Sigmoid colon (tissue), 7 donors: ENCODE results near the gene RANGRF. TPM values are rescaled to one million over a fixed set of nuclear protein-coding genes. Genes with fewer than 3 reads are reported as not detected.
"Not testable (repeated sequence)": the region's sequence is repeated elsewhere in the genome, so short reads cannot be mapped to it uniquely, and the experiment has no call there.

Source experiments
- DNase-seq: peaks from one replicate; pipeline ENCODE4 v3.0.0-alpha.2; 2019
- H3K27ac ChIP-seq, 4 donors: fragments of 200-600 bp; sonication (generic); one replicate each; pipeline ENCODE4 v1.5.1; 2016 to 2019; ENCODE audit warnings: mild to moderate bottlenecking in 1 of 4
- H3K27me3 ChIP-seq, 3 donors: fragments of 200-600 bp; sonication (generic); one replicate each; pipeline ENCODE4 v1.5.1; 2019; ENCODE audit warnings: mild to moderate bottlenecking in 1 of 3
- H3K36me3 ChIP-seq, 4 donors: fragments of 200-600 bp; sonication (generic); one replicate each; pipeline ENCODE4 v1.5.1; 2016 to 2019
- H3K4me1 ChIP-seq, 4 donors: fragments of 200-600 bp; sonication (generic); one replicate each; pipeline ENCODE4 v1.5.1; 2017 to 2019
- H3K4me3 ChIP-seq, 4 donors: fragments of 200-600 bp; sonication (generic); one replicate each; pipeline ENCODE4 v1.5.1; 2017 to 2019; ENCODE audit warnings: mild to moderate bottlenecking in 2 of 4, moderate library complexity in 1 of 4
- H3K9me3 ChIP-seq, 4 donors: fragments of 200-600 bp in 3 of 4; sonication (generic) in 3 of 4; one replicate each; pipeline versions ENCODE4 v1.5.1 to v1.6.1; 2013 to 2019
- EP300 ChIP-seq, 4 donors: sonication (generic); formaldehyde crosslinking; IDR thresholded peaks; one replicate each; pipeline ENCODE4 v1.6.1; 2017; ENCODE audit warnings: antibody characterized with exemption in 4 of 4
- POLR2A ChIP-seq, 2 donors: fragments of 450-650 bp; IDR thresholded peaks; one replicate each; pipeline ENCODE4 v1.6.1; 2016; ENCODE audit warnings: antibody characterized with exemption in 2 of 2, mild to moderate bottlenecking in 2 of 2, moderate library complexity in 2 of 2
- POLR2AphosphoS5 ChIP-seq, 4 donors: sonication (generic); formaldehyde crosslinking; IDR thresholded peaks; one replicate each; pipeline ENCODE4 v1.6.1; 2017; ENCODE audit warnings: antibody characterized with exemption in 4 of 4
- WGBS, 2 donors: extraction: QIAGEN DNeasy Blood & Tissue Kit; methylation state at CpG; one replicate each; pipeline ENCODE4 v1.1.7; 2013; 5-methylcytosine and 5-hydroxymethylcytosine counted together
- intact Hi-C: fragments of 100-400 bp; cut with DNase I; formaldehyde crosslinking; loops from one replicate; pipeline ENCODE4 v1.15.1; 2023
- polyA plus RNA-seq, 3 donors: library from polyadenylated mRNA; stranded (reverse); fragments of 200-250 nt; gene quantifications; one replicate each; pipeline ENCODE4 v1.2.3, GENCODE V29; 2013
- total RNA-seq, 4 donors: library from RNA; depleted of rRNA; stranded (reverse); fragments of >200 nt; gene quantifications; one replicate each; pipeline ENCODE4 v1.1.0, GENCODE V29; 2016
- TF ChIP-seq, protein P1 (sequence below), 4 experiments: fragments of 450-650 bp in 3 of 4; fragments of 200-600 bp in 1 of 4; IDR thresholded peaks; one replicate each; pipeline ENCODE4 v1.5.1; 2016 to 2019; ENCODE audit warnings: antibody characterized with exemption in 4 of 4, mild to moderate bottlenecking in 3 of 4, moderate library complexity in 2 of 4
- donor health status: healthy with polysubstance abuse.
- donor health status: Bipolar disorder and iron deficiency.
- donor health status: healthy.

The RANGRF gene
- total and polyA plus RNA-seq, 7 donors = 20.8 to 46.6 (median 27.5) TPM

- DNase-seq = no peak
- Histone ChIP-seq H3K36me3 (peaks cover 0 to 19% (median 5%) of the 10 kb centered on the region in 4 donors), H3K27ac (peak overlapping the region; percentile 95 to 98 (median 98)), H3K9me3 (no peaks in the 10 kb centered on the region), H3K4me3 (peak overlapping the region; percentile 60 to 66 (median 62)), H3K4me1 (peaks cover 0 to 34% (median 17%) of the 10 kb centered on the region in 4 donors), H3K27me3 (no peaks in the 10 kb centered on the region)
- intact Hi-C loops = loop anchor here (2.0 to 5.0 kb wide), 2 partner anchors 131 to 132 kb away; partner anchors contain the start of genes ALOXE3 and RPL26
- no peak for TF ChIP-seq POLR2A (IDR thresholded peaks at IDR 0.05)
- 14% methylated on average over 10 of the region's 10 CpGs for WGBS, 2 donors
Measured at GRCh38 chr17:8249621-8250500, 38.6 kb upstream of the RANGRF start.

GRCh38 chr17:8251411-8251810, 37.1 kb upstream of the RANGRF start:
- intact Hi-C loops = not testable (repeated sequence)

GRCh38 chr17:8253801-8254200, 34.7 kb upstream of the RANGRF start:
- no peaks in the 10 kb centered on the region for H3K9me3 ChIP-seq
- no peak overlapping the region for H3K4me3 ChIP-seq
- TF ChIP-seq, protein P1, sequence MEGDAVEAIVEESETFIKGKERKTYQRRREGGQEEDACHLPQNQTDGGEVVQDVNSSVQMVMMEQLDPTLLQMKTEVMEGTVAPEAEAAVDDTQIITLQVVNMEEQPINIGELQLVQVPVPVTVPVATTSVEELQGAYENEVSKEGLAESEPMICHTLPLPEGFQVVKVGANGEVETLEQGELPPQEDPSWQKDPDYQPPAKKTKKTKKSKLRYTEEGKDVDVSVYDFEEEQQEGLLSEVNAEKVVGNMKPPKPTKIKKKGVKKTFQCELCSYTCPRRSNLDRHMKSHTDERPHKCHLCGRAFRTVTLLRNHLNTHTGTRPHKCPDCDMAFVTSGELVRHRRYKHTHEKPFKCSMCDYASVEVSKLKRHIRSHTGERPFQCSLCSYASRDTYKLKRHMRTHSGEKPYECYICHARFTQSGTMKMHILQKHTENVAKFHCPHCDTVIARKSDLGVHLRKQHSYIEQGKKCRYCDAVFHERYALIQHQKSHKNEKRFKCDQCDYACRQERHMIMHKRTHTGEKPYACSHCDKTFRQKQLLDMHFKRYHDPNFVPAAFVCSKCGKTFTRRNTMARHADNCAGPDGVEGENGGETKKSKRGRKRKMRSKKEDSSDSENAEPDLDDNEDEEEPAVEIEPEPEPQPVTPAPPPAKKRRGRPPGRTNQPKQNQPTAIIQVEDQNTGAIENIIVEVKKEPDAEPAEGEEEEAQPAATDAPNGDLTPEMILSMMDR (IDR thresholded peaks at IDR 0.05) = no peak
- TF ChIP-seq POLR2AphosphoS5 (IDR thresholded peaks at IDR 0.05) (no peak), POLR2A (IDR thresholded peaks at IDR 0.05) (no peak), EP300 (IDR thresholded peaks at IDR 0.05) (no peak)
- no peaks in the 10 kb centered on the region for H3K27me3 ChIP-seq
- peaks cover 0 to 51% (median 16%) of the 10 kb centered on the region in 4 donors for H3K36me3 ChIP-seq
- WGBS, 2 donors = 48 to 84% methylated on average over 8 of the region's 8 CpGs
- no peak for DNase-seq
- no peak overlapping the region for H3K27ac ChIP-seq
- peaks cover 0 to 11% (median 7%) of the 10 kb centered on the region in 4 donors for H3K4me1 ChIP-seq
- intact Hi-C loops = no loop called here

More at GRCh38 chr17:8251411-8251810, 37.1 kb upstream of the RANGRF start:
- H3K4me3 ChIP-seq, H3K27ac ChIP-seq, H3K9me3 ChIP-seq, H3K27me3 ChIP-seq, DNase-seq: not testable (repeated sequence)
- peaks cover 0 to 27% (median 10%) of the 10 kb centered on the region in 4 donors for H3K36me3 ChIP-seq
- WGBS, 2 donors = 82 to 89% methylated on average over 2 of the region's 2 CpGs
- H3K4me1 ChIP-seq = peaks cover 0 to 28% (median 14%) of the 10 kb centered on the region in 4 donors

DNA sequence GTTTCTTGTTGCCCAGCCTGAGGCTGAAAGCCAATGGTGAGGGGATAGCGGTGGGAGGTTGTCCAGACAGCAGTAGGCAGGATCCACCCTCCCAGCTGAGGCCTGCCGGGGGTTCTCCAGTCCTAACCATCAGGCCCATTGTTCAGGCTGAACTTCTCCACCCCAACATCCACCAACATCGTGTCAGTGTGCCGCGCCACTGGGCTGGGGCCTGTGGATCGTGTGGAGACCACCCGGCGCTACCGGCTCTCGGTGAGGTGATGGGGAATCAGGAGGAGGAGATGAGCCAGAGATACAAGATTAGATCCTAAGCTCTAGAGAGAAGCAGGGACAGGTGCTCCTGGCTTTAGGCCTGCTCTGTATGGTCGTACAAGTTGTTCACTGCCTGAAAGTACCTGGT, 33.6 kb upstream of the RANGRF start:
- intact Hi-C loops = no loop called here

GRCh38 chr17:8255499-8255898, 33.0 kb upstream of the RANGRF start:
- Histone ChIP-seq H3K27me3 (no peaks in the 10 kb centered on the region), H3K4me1 (no peaks in the 10 kb centered on the region), H3K27ac (no peak overlapping the region), H3K9me3 (no peaks in the 10 kb centered on the region), H3K36me3 (peaks cover 0 to 65% (median 19%) of the 10 kb centered on the region in 4 donors), H3K4me3 (no peak overlapping the region)
- intact Hi-C loops = no loop called here
- no peak for TF ChIP-seq POLR2AphosphoS5 (IDR thresholded peaks at IDR 0.05)
- TF ChIP-seq POLR2A (IDR thresholded peaks at IDR 0.05) = no peak
- TF ChIP-seq EP300 (IDR thresholded peaks at IDR 0.05) = no peak
- TF ChIP-seq, protein P1 (IDR thresholded peaks at IDR 0.05) = no peak
- DNase-seq = no peak
- 96 to 99% methylated on average over 9 of the region's 9 CpGs for WGBS, 2 donors

More for the DNA sequence above, 33.6 kb upstream of the RANGRF start:
- WGBS, 2 donors = 97 to 98% methylated on average over 11 of the region's 11 CpGs
- Histone ChIP-seq H3K36me3 (peaks cover 0 to 59% (median 19%) of the 10 kb centered on the region in 4 donors), H3K4me1 (peaks cover 0 to 4% (median 1%) of the 10 kb centered on the region in 4 donors), H3K27me3 (no peaks in the 10 kb centered on the region), H3K9me3 (no peaks in the 10 kb centered on the region), H3K4me3 (no peak overlapping the region), H3K27ac (no peak overlapping the region)
- TF ChIP-seq, protein P1 (IDR thresholded peaks at IDR 0.05) = no peak
- TF ChIP-seq EP300 (IDR thresholded peaks at IDR 0.05) (no peak), POLR2AphosphoS5 (IDR thresholded peaks at IDR 0.05) (no peak), POLR2A (IDR thresholded peaks at IDR 0.05) (no peak)
- no peak for DNase-seq
